NT2/D1 (cell line): ENCODE results near the gene C2orf42.
"Not testable (repeated sequence)": the region's sequence is repeated elsewhere in the genome, so short reads cannot be mapped to it uniquely, and the experiment has no call there.

Experiments
- SUZ12 ChIP-seq: IDR thresholded peaks from 2 replicates; pipeline ENCODE4 v1.6.1; 2011; ENCODE audit not compliant: insufficient read length, insufficient read depth; ENCODE audit errors: extremely low read depth
- YY1 ChIP-seq: IDR thresholded peaks from 2 replicates; pipeline ENCODE4 v1.6.1; 2011; ENCODE audit not compliant: insufficient read length, insufficient read depth
- ZNF274 ChIP-seq: IDR thresholded peaks from 2 replicates; pipeline ENCODE4 v1.6.1; 2011; ENCODE audit warnings: mild to moderate bottlenecking, low read depth, low read length

- TF ChIP-seq ZNF274, YY1, SUZ12: not testable (repeated sequence)
Measured at GRCh38 chr2:70169654-70170245, 21.1 kb downstream of the C2orf42 start.
